ENCODE results near the gene PIP5K1C. TPM values are rescaled to one million over a fixed set of nuclear protein-coding genes. Genes with fewer than 3 reads are reported as not detected.
"Not testable (repeated sequence)": the region's sequence is repeated elsewhere in the genome, so short reads cannot be mapped to it uniquely, and the experiment has no call there.

The PIP5K1C gene
- total RNA-seq, 1 experiment from 2014 or later, result 5.3 TPM

- DNase-seq (ENCODE audit: low spot score); in situ Hi-C loops (cut with HindIII; ENCODE audit: low sequenced_read_pairs): not testable (repeated sequence)
These were observed 33.8 kb downstream of the PIP5K1C start for GRCh38 chr19:3666545-3666856.

GRCh38 chr19:3665681-3666544 lies 34.4 kb downstream of the PIP5K1C start:
- peak; percentile 69 for DNase-seq (ENCODE audit: low spot score)
- in situ Hi-C loops (cut with HindIII; ENCODE audit: low sequenced_read_pairs), result no loop called here

- in situ Hi-C loops (cut with HindIII; ENCODE audit: low sequenced_read_pairs), result no loop called here
These were observed 35.2 kb downstream of the PIP5K1C start for GRCh38 chr19:3664879-3665642.

DNA sequence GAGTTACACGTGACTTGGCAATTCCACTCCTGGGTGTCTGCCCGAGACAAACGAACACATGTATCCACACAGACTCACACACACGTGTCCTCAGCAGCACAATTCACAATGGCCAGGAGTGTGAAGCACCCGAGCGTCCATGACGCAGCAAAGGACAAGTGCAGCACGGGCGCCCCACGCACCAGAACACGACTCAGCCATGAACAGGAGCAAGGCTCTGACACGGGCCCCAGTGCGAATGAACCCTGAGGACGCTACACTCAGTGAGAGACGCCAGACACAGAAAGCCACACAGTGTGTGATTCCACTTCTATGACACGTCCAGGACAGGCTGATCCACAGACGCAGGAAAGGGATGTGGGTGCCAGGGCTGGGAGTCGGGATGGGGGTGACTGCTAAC lies 36.4 kb downstream of the PIP5K1C start:
- peak; percentile 36 for DNase-seq (ENCODE audit: low spot score)
- in situ Hi-C loops (cut with HindIII; ENCODE audit: low sequenced_read_pairs), result no loop called here

More at GRCh38 chr19:3664879-3665642, 35.2 kb downstream of the PIP5K1C start:
- no peak for DNase-seq (ENCODE audit: low spot score)

- no peak for DNase-seq (ENCODE audit: low spot score)
- in situ Hi-C loops (cut with HindIII; ENCODE audit: low sequenced_read_pairs), result no loop called here
These were observed 38.7 kb downstream of the PIP5K1C start for GRCh38 chr19:3661284-3662238.

GRCh38 chr19:3660493-3661219 lies 39.6 kb downstream of the PIP5K1C start:
- in situ Hi-C loops (cut with HindIII; ENCODE audit: low sequenced_read_pairs), result no loop called here

GRCh38 chr19:3659746-3660112 lies 40.5 kb downstream of the PIP5K1C start:
- no peak for DNase-seq (ENCODE audit: low spot score)
- in situ Hi-C loops (cut with HindIII; ENCODE audit: low sequenced_read_pairs), result no loop called here

More at GRCh38 chr19:3660493-3661219, 39.6 kb downstream of the PIP5K1C start:
- DNase-seq (ENCODE audit: low spot score), result peak; percentile 81

- in situ Hi-C loops (cut with HindIII; ENCODE audit: low sequenced_read_pairs), result no loop called here
These were observed 41.2 kb downstream of the PIP5K1C start for GRCh38 chr19:3658870-3659745.

GRCh38 chr19:3658004-3658869 lies 42.0 kb downstream of the PIP5K1C start:
- DNase-seq (ENCODE audit: low spot score), result peak; percentile 98
- in situ Hi-C loops (cut with HindIII; ENCODE audit: low sequenced_read_pairs), result no loop called here

More at GRCh38 chr19:3658870-3659745, 41.2 kb downstream of the PIP5K1C start:
- DNase-seq (ENCODE audit: low spot score), result no peak

DNA sequence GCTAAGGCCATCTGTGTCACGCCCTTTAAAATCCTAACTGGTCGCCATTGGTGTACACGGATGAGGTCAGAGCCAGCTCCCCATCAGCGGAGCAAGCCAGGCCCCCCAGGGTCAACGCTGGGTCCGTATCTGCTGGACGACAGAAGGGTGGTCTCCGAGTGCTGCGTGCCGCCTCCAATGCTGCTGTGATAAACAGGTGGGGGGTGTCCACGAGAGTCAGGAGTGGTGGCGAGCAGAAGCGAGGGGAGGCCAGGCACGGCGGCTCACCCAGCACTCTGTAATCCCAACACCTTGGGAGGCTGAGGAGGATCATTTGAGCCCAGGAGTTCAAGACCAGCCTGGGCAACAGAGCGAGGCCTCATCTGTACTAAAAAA lies 42.9 kb downstream of the PIP5K1C start:
- DNase-seq (ENCODE audit: low spot score), result no peak
- in situ Hi-C loops (cut with HindIII; ENCODE audit: low sequenced_read_pairs), result no loop called here

GRCh38 chr19:3656747-3657394 lies 43.4 kb downstream of the PIP5K1C start:
- DNase-seq (ENCODE audit: low spot score), result no peak
- in situ Hi-C loops (cut with HindIII; ENCODE audit: low sequenced_read_pairs), result no loop called here

DNA sequence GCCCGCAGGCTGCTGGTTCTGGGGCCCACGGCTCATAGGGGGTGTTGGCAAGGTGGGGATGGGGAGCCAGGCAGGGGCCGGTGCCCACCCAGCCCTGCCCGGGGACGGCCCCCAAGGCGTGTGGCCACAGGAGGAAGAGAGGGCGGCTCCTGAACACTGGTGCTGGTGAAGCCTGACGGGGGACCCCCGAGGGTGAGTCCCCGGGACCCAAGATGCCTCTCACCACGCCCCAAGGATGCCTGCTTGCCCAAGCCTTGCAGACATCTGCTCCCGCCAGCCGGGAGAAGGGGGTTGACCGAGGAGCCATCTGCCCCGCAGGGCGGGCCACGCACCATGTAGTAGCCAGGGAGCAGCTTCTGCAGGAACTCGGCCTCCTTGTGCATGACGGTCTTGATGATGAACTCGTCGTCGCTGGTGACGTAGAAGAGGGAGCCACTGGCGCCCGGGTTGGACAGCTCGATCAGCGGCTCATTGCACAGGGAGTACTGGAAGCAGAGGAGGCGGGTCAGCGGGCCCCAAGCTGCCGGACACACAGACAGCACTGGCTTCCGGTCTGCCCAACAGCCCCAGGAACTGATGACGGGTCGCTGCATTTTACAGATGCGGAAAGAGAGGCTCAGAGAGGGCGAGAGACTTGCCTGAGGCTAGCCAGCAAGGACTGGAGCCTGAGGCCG lies 44.1 kb downstream of the PIP5K1C start:
- no peak for DNase-seq (ENCODE audit: low spot score)
- in situ Hi-C loops (cut with HindIII; ENCODE audit: low sequenced_read_pairs), result no loop called here

DNA sequence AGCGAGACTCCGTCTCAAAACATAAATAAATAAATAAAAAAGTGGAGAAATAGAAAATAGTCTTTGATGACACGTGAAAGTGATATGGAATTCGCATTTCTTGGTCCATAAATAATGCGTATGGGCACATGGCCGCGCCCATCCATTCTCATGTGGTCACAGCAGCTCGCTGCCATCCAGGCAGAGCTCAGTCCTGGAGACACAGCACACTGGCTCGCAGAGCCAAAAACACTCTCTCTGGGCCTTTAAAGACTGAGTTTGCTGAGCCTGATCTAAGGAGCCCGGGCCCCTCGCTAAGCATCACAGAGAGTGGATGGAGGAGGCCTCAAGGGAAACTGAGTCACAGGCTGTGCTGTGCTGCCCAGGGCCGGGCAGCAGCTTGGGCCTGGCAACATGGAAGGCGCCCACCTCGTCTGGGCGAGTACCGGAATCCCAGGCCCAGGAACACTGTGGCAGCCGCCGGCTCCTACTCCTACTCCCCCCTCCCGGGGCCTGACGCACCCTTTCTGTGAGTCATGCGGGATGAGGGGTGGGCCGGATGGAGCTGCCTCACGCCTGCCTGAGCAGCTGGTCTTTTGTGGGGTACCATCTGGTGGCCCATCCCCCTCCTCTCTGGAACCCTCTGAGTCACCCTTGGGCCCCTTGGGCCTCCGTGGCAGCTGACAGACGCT lies 44.7 kb downstream of the PIP5K1C start:
- no peak for DNase-seq (ENCODE audit: low spot score)
- in situ Hi-C loops (cut with HindIII; ENCODE audit: low sequenced_read_pairs), result no loop called here

DNA sequence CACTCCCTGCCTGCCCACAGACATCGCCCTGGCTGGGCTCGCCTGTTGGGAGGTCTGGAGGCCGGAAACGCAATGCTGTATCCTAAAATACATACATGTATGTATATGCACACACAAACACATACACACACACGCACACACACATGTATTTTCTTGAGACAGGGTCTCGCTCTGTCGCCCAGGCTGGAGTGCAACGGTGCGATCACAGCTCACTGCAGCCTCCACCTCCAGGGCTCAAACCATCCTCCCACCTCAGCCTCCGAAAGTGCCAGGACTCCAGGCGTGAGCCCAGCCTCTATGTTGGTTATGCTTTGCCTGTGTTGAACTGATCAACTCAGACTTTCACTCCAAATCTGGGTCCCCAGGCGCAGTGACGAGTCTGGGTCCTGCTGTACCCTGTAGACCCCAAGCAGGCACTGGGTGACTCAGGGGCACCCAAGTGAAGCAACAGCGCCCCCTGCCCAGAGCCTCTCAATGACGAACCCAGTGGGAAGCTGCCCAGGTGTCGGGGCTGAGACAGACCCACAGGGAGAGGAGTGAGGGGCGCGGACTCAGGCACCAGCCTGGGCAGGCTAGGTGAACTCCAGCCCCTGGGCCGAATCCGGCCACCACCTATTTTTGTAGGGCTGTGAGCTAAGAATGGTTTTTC lies 46.3 kb downstream of the PIP5K1C start:
- in situ Hi-C loops (cut with HindIII; ENCODE audit: low sequenced_read_pairs), result no loop called here
- no peak for DNase-seq (ENCODE audit: low spot score)

Data from G401 (cell line).